Amniotic epithelial cell (primary cell): ENCODE results near the gene SNAP91.
"Not testable (repeated sequence)": the region's sequence is repeated elsewhere in the genome, so short reads cannot be mapped to it uniquely, and the experiment has no call there.

Experiments used
- DNase-seq: peaks from one replicate; pipeline ENCODE4 v3.0.0-alpha.2; 2010; ENCODE audit warnings: low read depth

The SNAP91 gene

DNA sequence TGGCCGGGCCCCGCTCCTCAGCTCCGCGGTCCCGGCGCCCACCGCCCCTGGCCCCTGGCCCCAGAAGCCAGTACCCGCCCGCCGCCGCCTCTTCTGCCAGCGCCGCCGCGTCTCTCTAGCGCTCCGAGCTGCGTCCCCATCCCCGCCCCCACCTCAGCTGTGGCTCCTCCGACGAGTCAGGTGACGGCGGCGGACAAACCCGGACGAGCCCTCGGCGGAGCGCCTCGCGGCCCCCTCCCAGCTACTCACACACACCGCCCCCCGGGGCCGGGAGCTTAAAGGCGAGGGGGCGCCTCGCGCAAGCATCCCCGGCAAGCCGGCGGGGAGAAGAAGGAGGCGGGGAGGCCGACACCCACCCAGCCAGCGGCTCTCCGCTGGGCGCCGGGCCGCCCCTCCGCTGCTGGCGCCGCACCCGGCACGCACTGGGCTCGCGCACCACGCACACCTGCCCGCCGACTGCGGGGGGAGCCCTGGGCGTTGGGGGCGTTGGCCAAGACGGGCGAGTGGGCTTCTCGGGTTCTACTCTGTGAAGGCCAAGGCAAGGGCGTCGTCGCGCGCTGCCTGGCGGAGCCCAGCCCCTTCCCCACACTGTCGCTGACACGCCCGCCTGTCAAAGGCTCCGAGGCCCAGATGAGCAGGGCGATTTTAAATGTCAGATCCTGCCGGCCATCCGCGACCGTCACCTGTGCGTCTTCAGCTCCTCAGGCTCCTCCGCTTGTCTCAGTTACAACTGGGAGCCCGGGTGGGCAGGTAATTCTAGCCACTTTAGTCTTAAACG lies at the start of gene SNAP91:
TSS of gene SNAP91 (minus strand) at position 132 of the 778 bp plus-strand sequence. CDS start 1,174 bp downstream, outside the sequence.
- no peak for DNase-seq

DNA sequence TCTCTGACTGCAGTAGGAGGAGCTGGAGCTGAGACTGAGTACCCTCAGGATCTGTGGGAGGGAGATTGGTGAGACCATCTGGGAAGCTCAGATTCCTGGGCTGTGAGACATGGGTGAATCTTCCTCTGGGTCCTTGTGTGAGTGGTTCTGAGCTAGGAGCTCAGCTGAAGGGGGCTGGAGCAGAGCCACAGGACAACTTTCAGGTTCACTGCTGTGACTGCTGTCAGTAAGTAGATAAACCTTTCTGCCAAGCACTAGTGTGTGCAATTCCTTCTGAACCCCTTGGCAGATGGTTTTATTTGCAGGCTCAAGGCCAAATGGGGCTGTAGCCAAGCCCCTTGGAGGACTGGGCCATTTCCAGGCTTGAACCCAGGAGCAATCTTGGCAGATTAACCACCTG lies 49.6 kb upstream of the SNAP91 start:
- DNase-seq = no peak

DNA sequence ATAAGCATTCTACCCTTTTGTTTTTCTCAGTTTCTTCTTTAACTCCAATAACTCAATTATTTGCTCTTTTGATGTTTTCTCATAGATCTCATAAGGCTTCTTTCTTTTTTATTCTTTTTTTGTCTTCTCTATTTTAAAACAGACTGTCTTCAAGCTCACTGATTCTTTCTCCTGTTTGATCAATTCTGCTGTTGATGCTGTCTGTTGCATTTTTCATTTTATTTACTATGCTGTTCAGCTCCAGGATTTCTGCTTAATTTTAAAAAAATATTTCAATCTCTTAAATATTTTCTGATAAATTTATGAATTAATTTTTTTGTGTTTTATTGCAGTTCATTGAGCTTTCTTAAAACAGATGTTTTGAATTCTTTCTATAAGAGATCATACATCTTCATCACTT lies 48.1 kb upstream of the SNAP91 start:
- no peak for DNase-seq

GRCh38 chr6:83756565-83756964 lies 47.7 kb upstream of the SNAP91 start:
- DNase-seq = no peak

DNA sequence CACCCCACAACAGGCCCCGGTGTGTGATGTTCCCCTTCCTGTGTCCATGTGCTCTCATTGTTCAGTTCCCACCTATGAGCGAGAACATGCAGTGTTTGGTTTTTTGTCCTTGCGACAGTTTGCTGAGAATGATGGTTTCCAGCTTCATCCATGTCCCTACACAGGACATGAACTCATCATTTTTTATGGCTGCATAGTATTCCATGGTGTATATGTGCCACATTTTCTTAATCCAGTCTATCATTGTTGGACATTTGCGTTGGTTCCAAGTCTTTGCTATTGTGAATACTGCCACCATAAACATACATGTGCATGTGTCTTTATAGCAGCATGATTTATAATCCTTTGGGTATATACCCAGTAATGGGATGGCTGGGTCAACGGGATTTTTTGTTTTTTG lies 43.5 kb upstream of the SNAP91 start:
- not testable (repeated sequence) for DNase-seq

DNA sequence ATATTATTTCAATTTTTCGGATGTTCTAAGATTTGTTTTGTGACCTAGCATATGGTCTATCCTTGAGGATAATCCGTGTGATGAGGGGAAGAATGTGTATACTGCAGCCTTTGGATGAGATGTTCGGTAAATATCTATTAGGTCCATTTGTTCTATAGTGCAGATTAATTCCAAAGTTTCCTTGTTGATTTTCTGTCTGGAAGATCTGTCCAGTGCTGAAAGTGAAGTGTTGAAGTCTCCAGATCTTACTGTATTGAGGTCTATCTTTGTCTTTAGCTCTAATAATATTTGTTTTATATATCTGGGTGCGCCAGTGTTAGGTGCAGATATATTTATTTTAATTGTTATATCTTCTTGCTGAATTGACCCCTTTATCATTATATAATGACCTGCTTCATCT lies 32.2 kb upstream of the SNAP91 start:
- DNase-seq = no peak

GRCh38 chr6:83735461-83735860 lies 26.6 kb upstream of the SNAP91 start:
- DNase-seq = no peak

DNA sequence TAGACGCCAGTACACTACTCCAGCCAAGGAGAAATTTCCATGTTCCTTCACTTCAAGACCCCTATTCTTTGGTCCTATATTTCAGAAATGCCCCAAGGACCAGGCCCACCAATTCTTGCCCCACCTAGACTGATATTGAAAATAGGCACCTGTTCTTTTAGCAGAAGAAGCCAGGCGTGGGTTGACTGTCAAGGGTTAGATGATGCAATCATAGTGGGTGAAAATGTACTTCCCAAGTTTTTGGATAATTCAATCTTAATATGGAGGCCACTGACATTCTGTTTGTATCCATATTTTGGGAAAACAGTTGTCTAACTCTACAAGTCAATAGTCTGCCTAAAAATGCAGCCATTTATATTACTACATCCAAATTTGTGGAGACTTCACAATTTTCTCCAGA lies 21.0 kb upstream of the SNAP91 start:
- no peak for DNase-seq

DNA sequence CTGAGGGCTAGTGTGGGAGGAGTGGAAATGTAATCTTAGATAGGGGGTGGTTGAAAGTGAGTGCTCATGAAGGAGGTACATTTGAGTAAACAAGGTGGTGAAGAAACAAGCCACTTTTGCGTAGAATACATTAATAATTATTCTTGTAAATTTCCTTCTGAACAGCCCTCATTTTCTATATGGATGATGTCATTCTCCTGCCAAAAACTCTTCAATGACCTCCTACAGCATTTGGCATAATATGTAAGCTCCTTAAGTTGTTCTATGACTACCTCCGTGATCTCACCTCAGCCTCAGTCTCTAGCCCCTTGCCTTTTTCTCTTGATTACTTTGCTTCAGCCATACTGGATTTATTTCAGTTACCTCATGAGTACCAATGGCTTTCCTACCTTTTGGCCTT lies 14.0 kb upstream of the SNAP91 start:
- no peak for DNase-seq

DNA sequence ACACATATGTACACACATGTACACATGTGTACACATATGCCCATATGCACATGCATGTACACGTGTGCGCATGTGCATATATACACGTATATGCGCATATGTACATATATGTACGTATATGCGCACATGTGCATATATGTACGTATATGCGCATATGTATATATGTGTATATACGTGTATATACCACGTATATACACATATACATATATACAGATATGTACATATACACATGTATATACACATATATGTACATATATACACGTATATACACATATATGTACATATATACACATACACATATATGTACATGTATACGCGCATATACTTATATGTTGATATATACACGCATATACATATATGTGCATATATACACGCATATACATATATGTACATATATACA lies 8.9 kb upstream of the SNAP91 start:
- no peak for DNase-seq

DNA sequence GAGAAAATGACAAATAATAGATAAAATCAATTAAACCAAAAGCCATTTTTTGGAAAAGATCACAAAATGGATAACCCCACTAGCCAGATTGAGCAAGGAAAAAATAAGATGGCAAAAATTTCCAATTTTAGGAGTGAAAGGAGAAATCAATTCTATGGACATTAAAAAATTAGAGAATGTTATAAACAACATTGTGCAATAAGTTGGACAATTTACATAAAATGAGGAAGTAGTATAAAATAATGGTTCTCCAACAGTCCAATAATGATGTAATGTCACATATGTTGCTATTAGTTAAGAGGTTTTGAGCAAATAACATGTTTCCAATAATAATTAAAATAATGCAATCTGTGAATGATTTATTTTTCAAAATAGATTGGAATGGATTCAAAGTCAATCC lies 3.1 kb upstream of the SNAP91 start:
- DNase-seq = no peak

GRCh38 chr6:83709748-83710050 lies 798 bp upstream of the SNAP91 start:
- DNase-seq = no peak

DNA sequence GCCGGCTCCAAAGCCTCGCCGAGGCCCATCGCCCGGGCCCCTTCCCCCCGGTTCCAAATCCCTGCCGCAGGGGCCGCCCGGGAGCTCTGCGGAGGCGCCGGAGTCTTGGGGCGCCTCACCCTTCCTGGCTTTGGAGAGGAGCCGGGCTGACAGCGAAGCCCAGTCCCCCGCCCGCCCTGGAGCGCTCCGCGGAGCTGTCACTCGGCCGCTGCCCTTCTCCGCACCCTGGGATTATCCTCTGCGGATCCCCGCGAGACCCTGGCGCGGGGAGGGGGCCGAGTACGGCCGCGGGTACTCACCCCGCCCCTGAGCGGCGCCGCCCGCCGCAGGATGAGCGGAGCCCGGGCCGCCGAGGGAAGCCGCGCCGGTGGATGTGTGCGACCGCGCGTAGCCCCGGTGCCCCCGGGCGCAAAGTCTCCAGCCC lies 343 bp downstream of the SNAP91 start:
- peak; percentile 9 for DNase-seq

DNA sequence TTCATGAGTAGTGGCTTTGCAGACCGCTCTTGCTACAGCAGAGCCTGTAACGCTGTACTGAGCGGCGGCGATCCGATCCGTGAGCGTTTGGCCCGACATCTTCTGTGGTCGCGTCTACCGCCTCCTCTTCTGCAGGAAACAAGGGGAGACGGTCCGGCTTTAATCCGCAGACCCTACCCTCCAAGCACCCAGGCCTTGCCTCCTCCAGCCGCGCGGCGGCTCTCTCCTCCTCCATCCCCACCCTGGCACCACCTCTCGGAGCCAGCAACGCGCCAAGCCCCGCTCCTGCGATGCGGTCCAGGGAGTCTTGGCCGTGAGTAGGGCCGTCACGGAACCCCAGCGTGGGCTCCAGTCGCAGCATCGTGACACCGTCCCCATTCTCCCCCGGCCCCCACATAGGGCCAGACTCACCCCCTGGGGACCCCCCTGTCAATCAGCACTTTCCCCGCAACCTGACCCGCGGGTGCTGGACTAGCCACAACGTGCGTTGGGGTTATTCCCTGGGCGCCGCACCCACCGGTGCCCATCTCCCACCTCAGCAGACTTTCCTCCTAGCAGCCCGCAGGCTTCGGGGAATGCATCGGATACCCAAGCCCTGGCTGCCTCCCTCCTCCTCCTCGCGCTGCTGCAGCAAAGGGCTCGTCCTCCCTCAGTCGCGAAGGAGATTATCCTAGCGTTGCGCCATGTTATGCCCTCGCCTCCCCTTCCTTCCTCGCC lies 914 bp downstream of the SNAP91 start:
- no peak for DNase-seq

DNA sequence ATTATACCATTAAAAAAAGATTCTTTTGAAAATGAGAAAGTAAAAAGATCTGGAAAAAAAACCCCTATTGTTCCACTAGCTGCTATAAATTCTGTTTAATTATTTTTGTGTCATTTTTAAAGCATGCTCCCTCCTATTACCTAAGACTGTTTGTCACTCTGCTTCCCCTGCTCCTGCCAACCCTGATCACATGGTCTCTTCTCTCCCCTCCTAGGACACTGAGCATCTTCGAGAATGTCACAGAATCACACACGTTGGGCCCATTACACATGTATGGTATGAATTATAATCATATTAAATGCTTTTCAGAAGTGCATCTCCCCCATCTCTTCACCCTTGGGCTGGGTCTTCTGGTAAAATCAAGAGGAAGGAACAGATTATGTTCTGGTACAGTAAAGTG lies 6.2 kb downstream of the SNAP91 start:
- DNase-seq = no peak

DNA sequence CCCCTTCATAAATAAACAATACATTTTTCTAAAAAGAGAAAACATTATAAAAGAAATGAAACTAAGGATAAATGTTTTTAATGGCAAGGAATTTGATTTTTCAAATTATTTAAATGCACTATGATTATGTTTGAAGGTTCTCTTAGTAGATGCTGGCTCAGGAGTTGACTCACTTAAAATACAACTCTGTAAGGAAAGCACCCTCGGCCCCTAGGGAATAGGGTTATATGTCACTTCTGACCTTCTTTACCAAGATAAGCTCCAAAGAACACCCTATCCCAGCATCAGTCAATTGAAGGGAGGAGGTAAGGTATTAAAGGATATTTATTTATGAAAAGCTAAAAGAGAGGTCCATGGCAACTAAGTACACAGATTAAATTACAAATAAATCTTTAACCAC lies 6.8 kb downstream of the SNAP91 start:
- DNase-seq = no peak

DNA sequence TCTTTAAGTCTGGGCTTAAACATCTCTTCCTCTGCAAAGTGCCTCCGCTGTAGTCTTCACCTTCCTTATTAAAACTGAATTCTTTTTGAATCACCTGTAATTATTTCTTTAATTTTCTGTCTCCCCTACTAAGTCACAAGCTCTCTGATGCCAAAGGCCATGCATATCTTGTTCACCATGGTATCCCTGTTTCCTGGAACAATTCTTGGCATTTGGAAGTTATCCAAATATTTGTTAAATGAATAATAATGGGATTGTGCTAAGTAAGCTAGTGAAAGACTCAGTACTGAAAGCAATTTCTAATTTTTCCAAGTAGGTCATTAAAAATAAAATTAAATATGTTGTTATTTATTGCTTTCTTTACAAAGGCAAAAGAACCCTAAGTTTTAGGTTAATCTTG lies 12.2 kb downstream of the SNAP91 start:
- DNase-seq = peak; percentile 23

DNA sequence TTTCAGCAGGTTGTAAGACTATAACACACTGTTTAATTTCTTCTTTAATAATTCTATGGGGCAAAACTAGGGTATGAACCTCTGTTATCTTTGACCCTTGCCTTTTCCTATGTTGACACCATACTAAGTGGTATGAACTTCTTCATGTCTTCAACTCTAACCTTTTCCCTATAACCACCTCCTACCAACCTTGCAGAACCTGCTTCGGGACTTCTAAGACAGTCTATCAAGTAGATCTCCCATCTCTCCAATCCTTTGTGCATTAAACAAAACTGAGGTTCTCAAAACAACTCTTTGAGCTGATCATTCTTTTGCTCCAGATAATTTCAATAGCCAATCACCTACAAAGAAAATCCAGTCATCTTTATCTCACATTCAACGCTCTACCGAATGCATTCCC lies 23.4 kb downstream of the SNAP91 start:
- no peak for DNase-seq

DNA sequence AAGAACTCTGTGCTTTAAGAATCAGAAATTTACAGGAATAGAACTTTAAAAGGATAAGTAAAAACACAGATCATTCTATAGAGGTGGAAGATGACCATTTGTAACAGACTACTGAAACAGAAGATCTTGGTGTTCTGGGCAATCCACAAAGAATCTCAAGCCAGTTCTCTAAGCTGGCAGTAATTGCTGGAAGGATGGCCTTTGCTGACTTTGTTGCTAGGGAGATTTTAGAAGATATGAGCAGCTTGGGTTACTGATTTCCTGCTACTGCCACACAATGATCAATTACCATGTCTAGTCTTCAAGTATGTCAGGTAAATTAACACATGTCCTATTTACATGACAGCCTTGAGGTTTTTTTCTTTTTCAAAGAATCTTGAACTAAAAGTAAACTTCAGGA lies 31.1 kb downstream of the SNAP91 start:
- DNase-seq = no peak

DNA sequence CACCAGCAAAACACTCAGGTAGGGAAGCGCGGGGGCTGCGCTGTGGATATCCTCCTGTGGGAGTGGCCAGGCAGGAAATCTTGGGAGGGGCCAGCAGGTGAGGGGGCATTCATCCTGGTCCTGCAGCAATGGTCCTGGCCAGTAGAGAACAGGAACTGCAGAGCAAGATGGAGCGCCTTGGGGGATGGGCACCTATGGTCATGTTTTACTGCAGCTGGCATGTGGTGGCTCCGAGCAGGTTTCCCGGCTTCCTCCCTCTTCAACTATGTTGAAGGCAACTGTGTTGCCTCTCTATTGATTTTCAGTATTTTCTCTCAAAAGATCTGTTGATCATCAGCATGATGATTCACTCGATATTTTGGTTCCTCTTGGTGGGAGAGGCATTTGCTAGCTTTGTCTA lies 70.9 kb downstream of the SNAP91 start:
- no peak for DNase-seq

DNA sequence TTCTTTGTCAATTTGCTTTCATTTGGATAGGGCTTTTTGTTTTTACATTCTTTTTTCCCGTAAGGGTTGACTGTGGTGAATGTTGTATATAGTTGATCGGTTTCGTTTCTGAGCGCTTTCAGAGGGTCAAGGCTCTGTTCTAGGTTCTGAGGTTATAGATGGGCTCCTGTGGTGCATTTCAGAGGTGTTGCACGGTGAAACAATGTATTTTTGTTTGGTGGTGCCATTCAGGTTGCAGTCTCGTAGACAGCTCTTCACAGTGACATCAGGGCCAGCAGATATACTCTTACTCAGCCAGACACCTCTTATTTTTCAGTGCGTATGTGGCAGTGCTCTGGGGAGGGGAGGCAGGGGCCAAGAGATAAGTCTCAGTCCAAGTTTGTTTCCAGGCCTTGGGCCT lies 72.1 kb downstream of the SNAP91 start:
- no peak for DNase-seq

GRCh38 chr6:83633609-83634008 lies 75.3 kb downstream of the SNAP91 start:
- DNase-seq = no peak

GRCh38 chr6:83633149-83633548 lies 75.8 kb downstream of the SNAP91 start:
- no peak for DNase-seq

DNA sequence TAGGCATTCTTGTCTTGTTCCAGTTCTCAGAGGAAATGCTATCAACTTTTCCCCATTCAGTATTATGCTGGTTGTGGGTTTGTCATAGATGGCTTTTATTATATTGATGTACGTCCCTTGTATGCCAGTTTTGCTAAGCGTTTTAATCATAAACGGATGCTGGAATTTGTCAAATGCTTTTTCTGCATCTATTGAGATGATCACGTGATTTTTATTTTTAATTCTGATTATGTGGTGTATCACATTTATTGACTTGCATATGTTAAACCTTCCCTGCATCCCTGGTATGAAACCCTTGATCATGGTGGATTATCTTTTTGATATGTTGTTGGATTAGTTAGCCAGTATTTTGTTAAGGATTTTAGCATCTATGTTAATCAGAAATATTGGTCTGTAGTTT lies 79.0 kb downstream of the SNAP91 start:
- not testable (repeated sequence) for DNase-seq
